CD14-positive monocyte (primary cell): Measurements from ENCODE around the gene CA6. TPM values are rescaled to one million over a fixed set of nuclear protein-coding genes. Genes with fewer than 3 reads are reported as not detected.

Source experiments
- DNase-seq, 3 donors: peaks; one replicate each; pipeline ENCODE4 v3.0.0-alpha.2; 2011 to 2022
- H2AFZ ChIP-seq: 2 replicates; pipeline ENCODE4 v1.6.0; 2012; ENCODE audit warnings: mild to moderate bottlenecking, low read depth, low read length, inconsistent platforms; ENCODE audit not compliant: insufficient read depth, poor library complexity, severe bottlenecking
- H3K27ac ChIP-seq, 2 donors: 1 replicate in 1 of 2; 2 replicates in 1 of 2; pipeline ENCODE4 v1.5.1; 2012 to 2013; ENCODE audit warnings: low read length in 2 of 2, control low read depth in 1 of 2, inconsistent platforms in 1 of 2, low read depth in 1 of 2, mild to moderate bottlenecking in 1 of 2
- H3K27me3 ChIP-seq, 2 donors: one replicate each; pipeline versions ENCODE4 v1.6.0 to v1.6.1; 2011 to 2013; ENCODE audit warnings: low read length in 2 of 2; ENCODE audit not compliant: control insufficient read depth in 2 of 2, insufficient read depth in 2 of 2
- H3K36me3 ChIP-seq, 2 donors: replicated peaks in 1 of 2; 1 replicate in 1 of 2; 2 replicates in 1 of 2; pipeline versions ENCODE4 v1.5.1 to v1.6.1; 2012 to 2013; ENCODE audit warnings: low read length in 2 of 2, control low read depth in 1 of 2, inconsistent platforms in 1 of 2, mild to moderate bottlenecking in 1 of 2; ENCODE audit not compliant: insufficient read depth in 2 of 2, control insufficient read depth in 1 of 2
- H3K4me1 ChIP-seq, 2 donors: 1 replicate in 1 of 2; 2 replicates in 1 of 2; pipeline versions ENCODE4 v1.5.1 to v1.6.1; 2012 to 2013; ENCODE audit warnings: low read length in 2 of 2, control low read depth in 1 of 2, inconsistent platforms in 1 of 2, mild to moderate bottlenecking in 1 of 2, moderate library complexity in 1 of 2; ENCODE audit not compliant: insufficient read depth in 2 of 2, control insufficient read depth in 1 of 2
- H3K4me2 ChIP-seq: replicated peaks from 2 replicates; pipeline ENCODE3; 2012; ENCODE audit warnings: low read length, moderate library complexity, mild to moderate bottlenecking; ENCODE audit not compliant: poor library complexity, severe bottlenecking; ENCODE audit errors: extremely low read depth
- H3K4me3 ChIP-seq, 3 experiments: fragments of 200-600 bp in 1 of 3; sonication (generic) in 1 of 3; replicated peaks in 1 of 3; 1 replicate in 2 of 3; 2 replicates in 1 of 3; pipeline ENCODE4 v1.5.1; 2011 to 2013; ENCODE audit warnings: low read length in 3 of 3, mild to moderate bottlenecking in 3 of 3, control low read depth in 2 of 3, low read depth in 2 of 3, inconsistent platforms in 1 of 3, moderate library complexity in 1 of 3
- H3K79me2 ChIP-seq: 2 replicates; pipeline ENCODE4 v1.6.0; 2012; ENCODE audit warnings: mild to moderate bottlenecking, control low read depth, inconsistent platforms, low read length, moderate library complexity; ENCODE audit not compliant: insufficient read depth
- H3K9ac ChIP-seq: 2 replicates; pipeline ENCODE4 v1.6.0; 2017; ENCODE audit warnings: low read length, mild to moderate bottlenecking; ENCODE audit not compliant: insufficient read depth, poor library complexity, severe bottlenecking
- H3K9me3 ChIP-seq, 2 donors: replicated peaks in 1 of 2; 1 replicate in 1 of 2; 2 replicates in 1 of 2; pipeline versions ENCODE4 v1.5.1 to v1.6.1; 2012 to 2013; ENCODE audit warnings: low read length in 2 of 2, control low read depth in 1 of 2; ENCODE audit not compliant: control insufficient read depth in 1 of 2, insufficient read depth in 1 of 2
- H4K20me1 ChIP-seq: 2 replicates; pipeline ENCODE4 v1.6.0; 2012; ENCODE audit warnings: mild to moderate bottlenecking, low read length, control low read depth, moderate library complexity; ENCODE audit not compliant: insufficient read depth
- H3K27ac Mint-ChIP-seq, 7 donors: one replicate each; pipeline ENCODE4 v1.8.0; 2020; ENCODE audit warnings: mild to moderate bottlenecking in 7 of 7, mixed read lengths in 7 of 7, moderate library complexity in 6 of 7, inconsistent platforms in 2 of 7
- H3K27me3 Mint-ChIP-seq, 3 donors: one replicate each; pipeline ENCODE4 v1.8.0; 2021 to 2022; ENCODE audit warnings: low read depth in 3 of 3, mild to moderate bottlenecking in 3 of 3, mixed read lengths in 3 of 3, moderate library complexity in 3 of 3, inconsistent platforms in 1 of 3
- H3K36me3 Mint-ChIP-seq, 2 donors: one replicate each; pipeline ENCODE4 v1.8.0; 2020; ENCODE audit warnings: mixed read lengths in 2 of 2, inconsistent platforms in 1 of 2, mild to moderate bottlenecking in 1 of 2
- H3K4me1 Mint-ChIP-seq: one replicate; pipeline ENCODE4 v1.8.0; 2020; ENCODE audit warnings: mild to moderate bottlenecking, mixed read lengths
- H3K4me3 Mint-ChIP-seq, 2 donors: one replicate each; pipeline ENCODE4 v1.8.0; 2020; ENCODE audit warnings: mild to moderate bottlenecking in 2 of 2, mixed read lengths in 2 of 2, moderate library complexity in 1 of 2
- H3K9me3 Mint-ChIP-seq, 7 donors: one replicate each; pipeline ENCODE4 v1.8.0; 2020 to 2022; ENCODE audit warnings: mixed read lengths in 7 of 7, mild to moderate bottlenecking in 6 of 7, moderate library complexity in 6 of 7, inconsistent platforms in 2 of 7
- WGBS: methylation state at CpG from one replicate; pipeline ENCODE4 v1.1.5; 2013; ENCODE audit warnings: missing lambda C conversion rate; ENCODE audit not compliant: insufficient coverage; 5-methylcytosine and 5-hydroxymethylcytosine counted together
- intact Hi-C, 2 donors: fragments of 100-400 bp; cut with micrococcal nuclease; formaldehyde crosslinking; loops; one replicate each; pipeline versions ENCODE4 v1.15.0 to v1.15.1; 2023
- polyA plus RNA-seq, 3 donors: library from polyadenylated mRNA; depleted of rRNA in 1 of 3; unstranded in 2 of 3; stranded (reverse) in 1 of 3; fragments of 300-500 nt in 2 of 3; fragments of >200 nt in 1 of 3; fragmentation: Illumina TruSeq in 2 of 3; gene quantifications; 1 replicate in 2 of 3; 2 replicates in 1 of 3; pipeline ENCODE4 v1.2.3, GENCODE V29; 2012 to 2021
- TF ChIP-seq, protein P1 (sequence below): fragments of 200-600 bp; IDR thresholded peaks from one replicate; pipeline ENCODE4 v1.8.0; 2022; ENCODE audit warnings: antibody characterized with exemption, mild to moderate bottlenecking

The CA6 gene
- polyA plus RNA-seq, 3 donors = not detected

- H3K4me3 ChIP-seq = no peak overlapping the region
- H3K36me3 ChIP-seq = no peaks in the 10 kb centered on the region
- peak overlapping the region in 3 of 7 donors; percentile 15 to 57 (median 30) for H3K27ac Mint-ChIP-seq
- DNase-seq = no peak
- no peaks in the 10 kb centered on the region for H3K36me3 Mint-ChIP-seq
- H3K4me1 Mint-ChIP-seq = peaks cover 26% of the 10 kb centered on the region
- intact Hi-C loops = no loop called here
- no peaks in the 10 kb centered on the region for H3K27me3 ChIP-seq
- H3K4me1 ChIP-seq = peaks cover 12 to 25% of the 10 kb centered on the region in 2 donors
- H3K27ac ChIP-seq = no peak overlapping the region
- peaks cover 1 to 11% (median 2%) of the 10 kb centered on the region in 3 donors for H3K27me3 Mint-ChIP-seq
- TF ChIP-seq, protein P1, sequence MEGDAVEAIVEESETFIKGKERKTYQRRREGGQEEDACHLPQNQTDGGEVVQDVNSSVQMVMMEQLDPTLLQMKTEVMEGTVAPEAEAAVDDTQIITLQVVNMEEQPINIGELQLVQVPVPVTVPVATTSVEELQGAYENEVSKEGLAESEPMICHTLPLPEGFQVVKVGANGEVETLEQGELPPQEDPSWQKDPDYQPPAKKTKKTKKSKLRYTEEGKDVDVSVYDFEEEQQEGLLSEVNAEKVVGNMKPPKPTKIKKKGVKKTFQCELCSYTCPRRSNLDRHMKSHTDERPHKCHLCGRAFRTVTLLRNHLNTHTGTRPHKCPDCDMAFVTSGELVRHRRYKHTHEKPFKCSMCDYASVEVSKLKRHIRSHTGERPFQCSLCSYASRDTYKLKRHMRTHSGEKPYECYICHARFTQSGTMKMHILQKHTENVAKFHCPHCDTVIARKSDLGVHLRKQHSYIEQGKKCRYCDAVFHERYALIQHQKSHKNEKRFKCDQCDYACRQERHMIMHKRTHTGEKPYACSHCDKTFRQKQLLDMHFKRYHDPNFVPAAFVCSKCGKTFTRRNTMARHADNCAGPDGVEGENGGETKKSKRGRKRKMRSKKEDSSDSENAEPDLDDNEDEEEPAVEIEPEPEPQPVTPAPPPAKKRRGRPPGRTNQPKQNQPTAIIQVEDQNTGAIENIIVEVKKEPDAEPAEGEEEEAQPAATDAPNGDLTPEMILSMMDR = no peak
- H3K4me3 Mint-ChIP-seq = peak overlapping the region in 1 of 2 donors; percentile 71
- H2AFZ ChIP-seq = peak overlapping the region; percentile 91
- WGBS = 19% methylated on average over 7 of the region's 9 CpGs
- no peak overlapping the region for H3K9ac ChIP-seq
- H3K9me3 Mint-ChIP-seq = peaks cover 0 to 3% (median 0%) of the 10 kb centered on the region in 7 donors
- H3K4me2 ChIP-seq = peak overlapping the region; percentile 42
- no peaks in the 10 kb centered on the region for H3K79me2 ChIP-seq
- H3K9me3 ChIP-seq = no peaks in the 10 kb centered on the region
- no peaks in the 10 kb centered on the region for H4K20me1 ChIP-seq
Observed at GRCh38 chr1:8947127-8947691, 1.5 kb downstream of the CA6 start.

DNA sequence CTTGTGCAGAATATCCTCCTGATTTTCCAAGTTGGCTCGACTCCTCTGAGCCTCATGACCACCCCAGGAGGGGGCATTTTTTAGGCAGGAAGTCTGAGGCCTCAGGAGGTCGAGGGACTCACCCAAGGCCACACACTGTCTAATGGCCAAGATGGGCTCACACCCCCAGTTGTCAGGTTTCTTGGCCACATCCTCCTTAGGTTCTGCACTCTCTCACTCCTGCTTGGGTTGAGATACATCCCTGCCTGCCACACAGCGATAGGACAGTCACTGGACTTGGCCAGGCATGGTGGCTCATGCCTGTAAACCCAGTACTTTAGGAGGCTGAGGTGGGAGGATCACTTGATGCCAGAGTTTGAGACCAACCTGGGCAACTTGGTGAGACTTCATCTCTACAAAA is 4.6 kb downstream of the CA6 start:
- Mint-ChIP-seq H3K27me3 (peaks cover 1 to 10% (median 2%) of the 10 kb centered on the region in 3 donors), H3K4me1 (peaks cover 17% of the 10 kb centered on the region), H3K9me3 (peaks cover 0 to 5% (median 0%) of the 10 kb centered on the region in 7 donors), H3K36me3 (no peaks in the 10 kb centered on the region), H3K4me3 (no peak overlapping the region), H3K27ac (no peak overlapping the region)
- no peaks in the 10 kb centered on the region for H3K27me3 ChIP-seq
- H3K9ac ChIP-seq = no peak overlapping the region
- no peaks in the 10 kb centered on the region for H3K36me3 ChIP-seq
- no peak for DNase-seq
- no peak overlapping the region for H3K4me2 ChIP-seq
- H3K4me1 ChIP-seq = peaks cover 6 to 18% of the 10 kb centered on the region in 2 donors
- no peak overlapping the region for H3K27ac ChIP-seq
- intact Hi-C loops = no loop called here
- H4K20me1 ChIP-seq = no peaks in the 10 kb centered on the region
- H3K4me3 ChIP-seq = no peak overlapping the region
- WGBS = 57% methylated on average over 1 of the region's 3 CpGs
- no peak overlapping the region for H2AFZ ChIP-seq
- TF ChIP-seq, protein P1 = no peak
- H3K79me2 ChIP-seq = no peaks in the 10 kb centered on the region
- H3K9me3 ChIP-seq = no peaks in the 10 kb centered on the region
